Retinal pigment epithelial cell (primary cell): ENCODE measurements around the gene SLC12A7.

ENCODE experiments used
- DNase-seq: peaks from one replicate; pipeline ENCODE4 v3.0.0-alpha.2; 2010; ENCODE audit warnings: low read depth
- H3K4me3 ChIP-seq: 2 replicates; pipeline ENCODE4 v1.5.1; 2011; ENCODE audit warnings: mild to moderate bottlenecking, low read length, control low read depth, moderate library complexity
- CTCF ChIP-seq: conservative IDR thresholded peaks from 2 replicates; pipeline ENCODE4 v1.5.1; 2011; ENCODE audit warnings: low read depth, low read length, control low read depth, inconsistent platforms

The SLC12A7 gene

DNA sequence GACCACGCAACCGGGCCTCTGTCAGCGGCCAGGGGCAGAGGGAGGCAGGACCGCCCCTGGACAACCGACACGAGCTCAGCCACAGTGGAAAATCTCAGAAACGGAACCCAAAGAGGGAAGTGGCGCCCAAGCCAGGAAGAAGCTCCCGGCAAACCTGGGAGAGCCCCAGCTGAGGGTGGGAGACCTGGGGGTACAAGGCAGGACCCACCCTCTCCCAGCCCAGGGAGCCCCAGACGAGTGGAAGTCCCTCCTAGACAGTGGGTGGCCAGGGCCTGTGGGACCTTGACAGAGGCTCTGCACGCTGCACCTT, 3.0 kb downstream of the SLC12A7 start:
- no peak overlapping the region for H3K4me3 ChIP-seq
- TF ChIP-seq CTCF, result no peak
- no peak for DNase-seq

DNA sequence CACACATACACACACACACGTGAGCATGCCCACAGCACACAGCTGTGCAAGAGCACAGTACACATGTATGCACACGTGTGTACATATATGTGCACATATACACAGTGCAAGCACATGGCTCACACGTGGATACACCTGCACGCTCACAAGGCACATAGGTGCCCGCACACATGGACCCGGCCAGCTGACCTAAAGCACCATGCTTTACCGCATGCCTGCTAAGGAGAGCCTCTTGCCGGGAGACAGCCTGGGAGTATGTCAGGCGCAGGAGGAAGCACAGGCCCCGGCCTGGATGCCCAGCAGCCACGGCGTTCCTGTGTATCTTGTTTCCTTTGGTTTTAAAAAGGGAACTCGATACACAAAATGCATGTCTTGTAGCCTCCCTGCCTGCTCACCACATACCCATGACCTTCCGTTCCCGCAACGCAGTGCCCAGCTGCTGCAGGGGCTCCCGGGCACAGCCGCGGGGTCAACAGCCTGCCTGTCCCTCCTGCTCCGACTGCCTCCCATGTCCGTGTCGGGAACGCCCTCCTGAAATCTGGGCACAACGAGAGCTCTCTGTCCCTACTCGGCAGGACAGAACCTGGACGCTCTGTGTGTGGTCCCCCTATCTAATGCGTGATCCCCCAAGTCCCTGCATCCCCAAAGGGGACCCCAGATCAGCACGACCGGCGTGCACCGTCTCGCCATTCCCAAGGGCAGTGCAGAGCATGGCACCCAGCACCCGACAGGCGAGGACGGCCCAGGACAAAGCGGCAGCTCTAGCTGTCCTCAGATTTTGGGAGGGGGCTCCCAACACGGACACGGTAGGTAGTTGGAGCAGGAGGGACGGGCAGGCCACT, 3.6 kb downstream of the SLC12A7 start:
- H3K4me3 ChIP-seq, result no peak overlapping the region
- DNase-seq, result no peak
- no peak for TF ChIP-seq CTCF

DNA sequence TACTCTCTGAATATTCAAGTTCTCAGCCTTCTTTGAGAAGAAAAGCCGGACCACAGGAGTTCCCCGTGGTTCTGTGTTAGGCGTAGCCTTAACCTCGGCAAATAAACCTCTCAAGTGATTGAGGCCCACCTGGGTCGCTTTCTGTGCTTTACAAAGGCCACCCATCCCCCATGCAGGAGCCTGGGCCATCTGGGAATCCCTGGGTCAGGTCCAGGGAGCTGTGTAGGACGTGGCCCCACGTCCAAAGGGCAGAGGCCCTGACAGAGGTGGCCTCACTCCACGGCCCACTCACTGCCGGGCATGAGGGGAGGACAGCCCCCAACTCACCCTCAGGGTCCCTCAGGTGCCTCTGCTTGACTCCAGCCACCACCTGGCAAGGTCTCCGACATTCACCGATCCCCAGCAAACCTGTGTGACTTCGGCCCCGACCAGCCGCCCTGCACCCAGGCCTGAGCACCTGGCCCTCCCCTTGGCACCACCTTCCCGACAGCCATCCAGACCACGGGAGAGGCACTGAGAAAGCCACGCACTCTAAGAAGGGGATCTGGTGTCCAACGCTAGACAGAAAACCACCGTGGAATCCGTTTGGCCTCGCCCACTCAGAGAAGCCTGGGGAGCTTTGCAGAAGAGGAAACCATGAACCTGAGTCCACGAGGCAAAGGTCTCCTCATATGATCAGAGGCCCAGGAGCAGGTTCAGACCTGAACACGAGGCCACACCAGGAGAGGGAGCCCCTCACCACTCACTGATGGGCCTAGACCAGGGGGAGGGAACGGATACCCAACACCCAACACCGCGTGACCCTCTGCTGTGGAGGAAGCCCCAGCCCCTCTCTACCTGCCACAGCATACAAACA, 4.5 kb downstream of the SLC12A7 start:
- H3K4me3 ChIP-seq, result no peak overlapping the region
- no peak for TF ChIP-seq CTCF
- DNase-seq, result no peak

GRCh38 chr5:1106385-1107166, 5.3 kb downstream of the SLC12A7 start:
- no peak for DNase-seq
- H3K4me3 ChIP-seq, result no peak overlapping the region
- no peak for TF ChIP-seq CTCF

DNA sequence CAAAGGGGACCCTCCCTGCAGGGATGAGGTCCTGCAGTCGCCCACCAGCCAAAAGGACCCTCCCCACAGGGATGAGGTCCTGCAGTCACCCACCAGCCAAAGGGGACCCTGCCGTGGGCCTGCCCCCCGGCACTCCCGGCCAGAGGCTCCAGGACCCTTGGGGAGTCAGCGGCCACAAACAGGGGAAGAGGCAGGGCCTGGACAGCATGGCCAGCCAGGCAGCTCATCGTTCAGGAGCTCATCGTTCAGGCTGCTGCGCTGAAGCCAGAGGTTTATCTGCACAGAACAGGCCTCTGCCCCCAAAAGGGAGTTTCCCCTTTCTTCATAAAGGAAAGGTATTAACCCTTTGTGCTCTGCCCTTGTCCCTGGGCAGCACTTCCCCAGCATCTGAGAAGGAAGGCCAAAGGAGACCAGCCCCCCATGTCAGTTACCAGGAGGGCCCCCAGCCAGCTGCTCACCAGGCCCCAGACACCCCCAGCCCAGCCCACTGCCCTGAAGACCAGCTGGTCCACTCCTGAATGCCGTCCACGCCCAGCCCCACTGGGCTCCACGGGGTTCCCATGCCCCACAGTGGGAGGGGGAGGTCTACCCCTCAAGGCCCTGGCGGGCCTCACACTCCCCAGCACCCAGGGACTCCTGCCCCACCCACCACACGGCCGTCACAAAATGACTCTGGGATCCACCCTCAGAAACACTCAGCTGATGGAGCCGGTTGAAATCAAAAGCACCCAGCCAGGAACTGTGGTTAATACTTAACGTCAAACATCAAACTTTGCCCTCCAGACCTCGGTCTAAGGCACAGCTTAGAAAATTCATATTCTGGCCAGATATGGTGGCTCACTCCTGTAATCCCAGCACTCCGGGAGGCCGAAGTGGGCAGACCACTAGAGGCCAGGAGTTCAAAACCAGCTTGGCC, 6.3 kb downstream of the SLC12A7 start:
- TF ChIP-seq CTCF, result no peak
- no peak for DNase-seq

GRCh38 chr5:1104327-1105006, 7.4 kb downstream of the SLC12A7 start:
- no peak for DNase-seq
- no peak for TF ChIP-seq CTCF
- H3K4me3 ChIP-seq, result no peak overlapping the region

More for the DNA sequence above, 6.3 kb downstream of the SLC12A7 start:
- H3K4me3 ChIP-seq, result no peak overlapping the region
